Stimulated activated CD8-positive, alpha-beta memory T cell treated with anti-CD3 and anti-CD28 coated beads, Interleukin-2, amount 100 ng/mL, for 1 hour (primary cell): ENCODE data around the gene PACS2.
A peak's percentile ranks its signal among the peaks of the same experiment; 100 is the strongest.

ENCODE experiments used
- DNase-seq, 2 donors: peaks; one replicate each; pipeline ENCODE4 v3.0.0-alpha.2; 2020; ENCODE audit warnings: low read depth in 2 of 2

PACS2 gene

DNA sequence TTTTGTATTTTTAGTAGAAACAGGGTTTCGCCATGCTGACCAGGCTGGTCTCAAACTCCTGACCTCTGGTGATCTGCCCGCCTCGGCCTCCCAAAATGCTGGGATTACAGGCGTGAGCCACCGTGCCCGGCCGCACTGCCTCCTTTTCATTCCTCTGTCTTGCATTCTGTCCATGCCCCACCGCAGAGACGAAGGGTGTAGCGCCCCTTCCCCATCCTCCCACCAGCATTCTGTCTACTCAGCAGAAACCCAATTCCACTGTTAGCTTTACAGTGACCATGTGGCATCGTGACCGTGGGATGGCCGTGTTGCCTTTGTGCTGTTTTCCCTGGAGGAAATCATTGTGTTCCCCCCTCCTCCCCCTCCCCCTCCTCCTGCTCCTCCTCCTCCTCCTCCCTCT is 94.0 kb downstream of the PACS2 start:
- no peak for DNase-seq

DNA sequence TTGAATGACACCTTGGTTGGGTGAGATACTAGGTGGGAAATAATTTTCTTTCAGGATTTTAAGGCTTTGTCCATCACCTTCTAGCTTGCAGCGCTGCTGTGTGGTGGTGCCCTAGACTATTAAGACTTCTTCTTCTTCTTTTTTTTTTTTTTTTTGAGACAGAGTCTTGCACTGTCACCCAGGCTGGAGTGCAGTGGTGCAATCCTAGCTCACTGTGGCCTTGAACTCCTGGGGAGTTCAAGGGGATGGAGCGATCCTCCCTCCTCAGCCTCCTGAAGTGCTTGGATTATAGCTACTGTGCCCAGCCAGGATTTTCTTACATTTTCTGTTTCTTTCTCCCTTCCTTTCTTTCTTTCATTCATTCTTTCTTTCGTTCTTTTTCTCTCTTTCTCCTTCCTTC is 94.8 kb downstream of the PACS2 start:
- no peak for DNase-seq

DNA sequence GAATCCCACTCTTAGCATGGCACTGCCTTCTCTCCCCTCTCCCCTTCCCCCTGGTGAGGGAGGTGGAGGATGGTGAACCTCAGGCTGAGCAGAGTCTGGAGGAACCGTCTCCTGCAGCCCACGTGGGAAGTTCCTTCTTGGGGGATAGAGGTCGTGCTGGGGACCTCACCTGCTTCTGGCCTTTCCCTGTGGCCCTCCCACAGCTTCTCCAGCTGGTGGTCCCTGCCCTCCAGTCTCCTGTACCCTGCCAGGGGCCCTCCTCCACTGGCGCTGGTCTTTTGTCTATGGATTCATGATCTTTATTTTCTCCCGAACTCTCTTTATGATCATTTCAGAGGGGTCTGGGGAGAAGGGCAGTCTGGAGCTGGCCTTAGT is 96.1 kb downstream of the PACS2 start:
- no peak for DNase-seq

- no peak for DNase-seq
Measured at GRCh38 chr14:105411017-105411941, 96.7 kb downstream of the PACS2 start.

- no peak for DNase-seq
Measured at GRCh38 chr14:105411985-105412770, 97.6 kb downstream of the PACS2 start.

DNA sequence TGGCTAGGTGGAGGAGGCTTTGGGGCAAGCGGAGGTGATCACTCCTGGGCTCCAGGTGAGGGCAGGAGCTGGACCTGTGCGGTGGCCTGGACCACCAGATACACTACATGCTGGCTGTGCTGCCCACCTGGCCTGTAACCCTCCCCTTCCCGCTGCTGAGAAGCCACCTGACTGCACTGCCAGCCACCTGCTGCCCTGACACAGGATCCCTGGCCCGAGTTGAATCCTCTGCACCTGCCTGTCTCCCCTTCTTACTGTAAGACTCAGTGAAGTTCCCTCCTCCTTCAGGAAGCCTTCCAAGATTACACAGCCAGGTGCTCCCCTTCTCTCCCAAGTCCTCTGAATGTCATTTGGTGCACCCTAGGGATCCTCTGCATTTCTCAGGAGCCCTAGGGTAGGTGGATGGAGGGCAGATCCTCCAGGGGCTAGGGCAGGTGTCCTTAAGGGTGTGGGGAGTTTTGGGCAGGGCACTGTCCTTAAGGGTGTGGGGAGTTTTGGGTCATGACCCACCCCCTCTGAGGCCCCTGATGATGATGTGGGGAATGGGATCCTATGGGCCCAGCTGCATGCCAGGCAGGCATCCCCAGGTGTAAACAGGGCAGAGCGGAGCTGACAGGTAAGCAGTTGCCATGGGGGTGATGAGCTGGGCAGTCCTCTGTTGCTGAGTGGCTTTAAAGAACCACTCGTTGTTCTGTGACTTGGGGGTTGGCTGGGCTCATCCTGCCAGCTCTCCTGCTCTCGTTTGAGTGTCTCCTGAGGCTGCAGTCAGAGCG is 98.4 kb downstream of the PACS2 start:
- DNase-seq: no peak

DNA sequence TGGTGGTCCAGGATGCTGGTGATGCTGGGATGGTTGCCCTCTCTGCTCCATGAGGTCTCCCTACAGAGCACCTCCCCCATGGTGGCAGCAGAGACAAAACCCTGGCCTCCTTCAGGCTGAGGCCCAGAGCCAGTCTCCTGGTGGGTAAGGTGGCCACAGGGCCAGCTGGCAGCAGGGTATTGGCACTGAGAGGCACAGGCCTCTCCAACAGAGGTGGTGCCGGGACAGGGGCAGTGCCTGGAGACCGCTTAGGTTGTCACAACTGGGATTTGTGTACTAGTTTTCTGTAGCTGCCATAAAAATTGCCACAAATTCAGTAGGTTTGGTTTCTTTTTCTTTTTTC is 99.0 kb downstream of the PACS2 start:
- no peak for DNase-seq

DNA sequence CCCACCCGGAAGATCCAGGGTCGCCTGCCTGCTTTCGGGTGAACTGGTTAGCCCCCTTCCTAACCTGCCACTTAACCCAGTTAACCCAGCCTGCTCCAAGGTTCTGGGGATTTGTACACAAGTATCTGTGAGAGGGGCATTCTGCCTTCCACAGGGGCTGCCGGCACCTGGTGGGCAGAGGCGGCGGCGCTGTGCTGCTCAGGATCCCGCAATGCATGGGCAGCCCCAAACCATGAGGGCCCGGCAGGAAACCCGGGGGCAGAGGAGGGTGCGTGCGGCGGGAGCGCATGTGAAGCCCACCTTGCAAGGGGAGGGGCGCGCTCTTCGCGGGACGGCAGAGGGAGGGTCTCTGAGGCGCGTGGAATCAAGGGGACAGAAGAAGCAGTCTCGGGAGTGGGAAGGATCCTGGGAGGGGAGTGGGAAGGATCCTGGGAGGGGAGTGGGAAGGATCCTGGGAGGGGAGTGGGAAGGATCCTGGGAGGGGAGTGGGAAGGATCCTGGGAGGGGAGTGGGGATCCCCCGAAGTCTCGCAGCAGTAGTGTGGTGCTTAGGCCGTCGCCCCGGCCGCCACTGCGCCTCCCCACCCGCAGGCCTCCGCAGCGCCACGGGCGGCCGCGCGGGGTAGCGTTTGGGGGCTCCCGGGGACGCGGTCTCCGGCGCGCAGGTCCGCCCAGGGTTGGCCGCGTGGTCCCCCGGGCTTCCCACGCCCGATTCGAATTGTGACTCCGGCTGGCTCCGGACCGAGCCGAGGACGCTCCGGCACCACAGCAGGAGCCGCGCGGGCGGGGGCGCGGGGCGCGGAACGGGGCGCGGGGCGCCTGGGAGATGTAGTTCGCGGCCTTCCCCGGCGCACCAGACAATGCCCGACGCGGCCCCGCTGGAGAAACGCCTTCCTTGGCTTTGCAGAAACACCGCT is 100.2 kb downstream of the PACS2 start:
- DNase-seq: peak in 1 of 2 donors; percentile 30

DNA sequence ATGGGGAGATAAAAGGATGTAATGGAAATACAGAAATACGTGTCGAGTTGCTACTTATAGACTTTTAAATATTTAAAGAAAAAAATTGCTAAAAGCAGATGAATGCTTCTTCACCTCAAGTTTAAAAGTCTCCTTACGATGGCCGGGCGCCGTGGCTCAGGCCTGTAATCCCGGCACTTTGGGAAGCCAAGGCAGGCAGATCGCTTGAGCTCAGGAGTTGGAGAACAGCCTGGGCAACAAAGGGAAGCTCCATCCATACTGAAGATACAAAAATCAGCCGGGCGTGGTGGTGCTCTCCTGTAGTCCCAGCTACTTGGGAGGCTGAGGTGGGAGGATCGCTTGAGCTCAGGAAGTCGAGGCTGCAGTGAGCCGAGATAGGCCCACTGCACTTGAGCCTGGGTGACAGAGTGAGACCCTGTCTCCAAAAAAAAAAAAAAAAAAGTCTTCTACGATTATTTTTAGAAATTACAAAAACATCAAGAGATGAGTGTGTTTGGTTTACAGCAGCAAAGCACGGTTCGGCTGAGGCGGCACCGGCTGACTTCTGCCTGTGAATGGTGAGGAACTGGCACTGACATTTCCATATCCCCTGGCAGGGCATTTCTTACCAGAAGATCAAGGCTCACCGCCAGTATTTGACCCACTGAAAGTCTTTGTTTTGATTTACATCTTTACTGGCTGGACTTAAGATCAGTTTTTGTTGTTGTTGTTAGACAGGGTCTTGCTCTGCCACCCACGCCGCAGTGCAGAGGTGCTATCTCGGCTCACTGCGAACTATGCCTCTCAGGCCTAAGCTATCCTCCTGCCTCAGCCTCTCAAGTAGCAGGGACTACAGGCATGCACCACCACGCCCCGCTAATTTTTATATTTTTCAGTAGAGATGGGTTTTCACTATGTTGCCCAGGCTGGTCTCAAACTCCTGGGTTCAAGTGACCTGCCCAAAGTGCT is 101.2 kb downstream of the PACS2 start:
- DNase-seq: no peak

- DNase-seq: no peak
Measured at GRCh38 chr14:105416671-105417070, 102.1 kb downstream of the PACS2 start.

GRCh38 chr14:105417690-105418121 is 103.2 kb downstream of the PACS2 start:
- DNase-seq: no peak

DNA sequence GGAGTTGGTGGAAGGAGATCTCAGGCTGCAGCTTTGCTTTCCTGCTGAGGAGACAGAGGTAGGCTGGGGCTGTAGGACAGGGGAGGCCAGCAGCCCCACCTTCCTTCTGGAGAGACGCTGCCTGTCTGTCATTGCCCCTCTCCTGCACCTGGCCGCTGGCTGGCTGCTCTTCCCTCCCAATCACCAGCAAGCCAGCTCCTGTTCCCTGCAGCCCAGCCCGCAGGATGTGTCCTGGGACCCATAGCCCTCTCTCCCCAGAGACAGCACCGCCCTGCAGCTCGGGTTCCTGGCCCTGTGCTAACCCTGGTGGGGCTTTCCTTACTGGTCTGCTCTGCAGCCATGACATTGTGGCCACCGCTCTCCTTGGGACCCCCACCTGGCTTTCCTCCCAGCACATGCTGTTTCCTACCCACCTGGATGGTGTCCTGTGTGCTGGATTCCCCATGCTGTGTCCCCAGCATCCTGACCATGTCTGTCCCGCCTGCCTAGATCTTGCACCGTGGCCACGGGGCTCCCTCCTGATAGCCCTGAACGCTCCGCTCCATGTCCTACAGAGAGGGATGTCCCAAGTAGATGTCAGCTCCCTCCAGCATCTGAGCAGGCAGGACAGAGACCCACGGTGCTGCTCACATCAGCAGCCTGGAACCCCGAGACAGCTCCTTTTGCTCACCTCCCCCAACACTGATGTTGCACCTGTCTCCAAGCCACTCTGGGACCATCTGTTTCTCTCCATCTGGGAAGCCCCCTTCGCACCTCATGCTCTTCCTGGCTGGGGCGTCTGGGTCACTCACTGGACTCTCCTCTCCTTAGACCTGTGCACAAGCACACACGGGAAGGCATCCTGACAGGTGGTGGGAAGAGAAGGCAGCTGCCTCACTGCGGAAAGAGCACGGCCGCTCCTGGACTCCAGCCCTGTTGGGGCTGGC is 104.0 kb downstream of the PACS2 start:
- DNase-seq: no peak

DNA sequence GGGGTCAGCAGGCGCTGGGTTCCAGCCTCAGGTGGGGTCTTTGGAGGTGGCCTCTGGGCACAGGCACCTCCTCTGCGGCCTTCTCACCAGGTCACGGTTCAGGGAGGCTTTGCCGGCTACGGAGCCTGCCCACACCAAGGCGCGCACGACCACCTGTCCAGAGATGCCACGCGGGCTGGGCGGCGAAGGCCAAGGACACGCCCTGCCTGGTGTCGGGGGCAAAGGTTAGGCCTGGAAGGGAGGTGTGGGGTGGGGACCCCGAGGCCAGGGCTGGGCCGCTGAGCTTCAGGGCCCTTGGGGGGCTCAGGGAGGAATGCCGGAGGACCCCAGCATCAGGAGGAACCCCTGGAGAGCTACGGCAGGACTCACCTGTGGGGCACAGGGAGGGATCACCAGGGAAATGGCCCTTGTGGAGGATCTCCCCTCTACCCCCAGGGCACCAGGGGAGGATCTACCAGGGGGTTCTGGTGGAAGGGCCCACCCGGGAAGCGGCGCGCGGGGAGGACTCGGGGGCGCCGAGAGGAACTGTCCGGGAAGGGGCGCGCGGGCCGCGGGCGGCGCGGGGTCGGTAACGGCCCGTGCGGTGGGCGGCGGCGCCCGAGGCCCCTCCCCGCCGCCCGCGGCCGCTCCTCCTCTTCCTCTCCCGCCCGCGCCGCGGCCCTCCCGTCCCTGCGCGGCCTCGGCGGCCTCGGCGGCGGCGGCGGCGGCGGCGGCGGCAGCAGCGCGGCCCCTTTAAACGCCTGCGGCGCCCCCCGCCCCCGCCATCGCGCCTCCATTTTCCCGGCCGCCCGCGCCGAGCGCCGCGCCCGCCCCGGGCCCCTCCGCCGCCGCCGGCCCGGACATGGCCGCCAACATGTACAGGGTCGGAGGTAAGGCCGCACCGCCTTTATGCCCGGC is 104.9 kb downstream of the PACS2 start, which contains the start of gene MTA1:
Gene MTA1 (plus strand): TSS at position 633 of the 897 bp plus-strand sequence. CDS start 209 bp downstream, at position 842.
- peak in 1 of 2 donors; percentile 11 for DNase-seq

DNA sequence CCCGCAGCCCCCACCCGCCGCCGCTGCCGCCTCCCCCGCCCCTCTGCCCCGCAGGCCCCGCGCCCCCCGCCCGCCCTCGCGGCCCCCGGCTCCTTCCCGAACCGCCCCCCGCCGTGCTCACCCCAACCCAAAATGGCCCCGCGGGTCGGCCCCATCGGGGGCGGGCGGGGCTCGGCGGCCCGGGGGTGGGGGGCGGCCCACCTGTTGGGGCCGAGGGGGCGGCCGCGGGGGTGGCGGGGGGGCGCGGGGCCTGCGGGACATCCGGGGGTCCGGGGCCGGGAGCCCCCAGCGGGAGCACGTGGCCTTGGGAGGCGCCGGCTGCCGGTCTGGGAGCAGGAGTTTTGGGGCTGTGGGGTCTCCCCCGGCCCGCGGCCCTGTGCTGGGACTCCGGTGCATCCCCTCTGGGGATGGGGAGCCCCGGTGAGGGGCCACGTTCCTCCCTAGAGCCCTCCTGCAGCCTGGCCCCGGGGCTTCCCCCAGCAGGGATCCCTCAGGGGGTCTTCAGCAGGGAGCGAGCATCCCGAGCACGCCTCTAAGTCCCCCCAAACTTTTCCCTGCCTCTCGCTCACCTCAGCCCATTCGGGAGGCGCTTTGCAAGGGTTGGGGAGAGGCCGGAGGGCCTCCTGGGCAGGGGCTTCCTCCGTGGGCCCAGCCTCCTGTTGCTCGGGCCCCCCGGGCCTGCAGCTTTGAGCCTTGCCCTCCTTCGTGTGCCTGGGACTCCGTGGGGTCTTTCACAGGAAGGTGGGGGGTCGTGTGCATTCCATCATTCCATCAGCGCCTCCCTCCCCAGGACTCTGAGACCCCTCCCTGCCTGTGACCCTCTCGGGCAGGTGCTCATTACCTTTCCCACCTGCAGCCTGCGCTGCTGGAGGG is 105.8 kb downstream of the PACS2 start:
- DNase-seq: no peak

- DNase-seq: no peak
Measured at GRCh38 chr14:105420974-105421674, 106.6 kb downstream of the PACS2 start.
